ENCODE measurements around the gene RNF130. TPM values are rescaled to one million over a fixed set of nuclear protein-coding genes. Genes with fewer than 3 reads are reported as not detected.

Gene RNF130
- total and polyA plus RNA-seq, 9 of the 15 experiments (the other 6 are each of a cell fraction or from before 2014, with no cell fraction given) = 5.8 to 39.4 (median 27.1) TPM

DNA sequence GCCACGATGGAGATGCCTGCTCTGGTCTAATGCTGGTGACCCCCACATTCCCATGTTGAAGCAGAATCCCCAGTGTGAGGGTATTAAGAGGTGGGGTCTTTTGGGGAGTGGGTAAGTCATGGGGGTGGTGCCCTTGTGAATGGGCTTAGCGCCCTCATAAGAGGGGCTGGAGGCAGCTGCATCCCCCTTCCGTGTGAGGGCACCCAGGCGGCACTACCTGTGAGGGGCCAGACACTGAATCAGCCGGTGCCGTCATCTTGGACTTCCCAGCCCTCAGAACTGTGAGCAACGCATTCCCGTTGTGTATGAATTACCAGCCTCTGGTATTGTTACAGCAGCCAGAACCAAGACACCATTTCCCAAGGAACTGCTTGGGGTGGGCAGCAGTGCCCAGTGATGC, 27.0 kb upstream of the RNF130 start:
- BruUV-seq (replicated peaks) = no TSS peak
- FAIRE-seq = no peak

More for the DNA sequence above, 27.0 kb upstream of the RNF130 start:
- ChIA-PET POLR2A (no interaction called here), CTCF (ENCODE audit: low intra/inter-chr PET ratio) (no interaction called here)
- H2AFZ ChIP-seq (ENCODE audit: low read depth, low read length) = no peak overlapping the region
- no peaks in the 10 kb centered on the region for H3K27me3 ChIP-seq (ENCODE audit: control insufficient read depth in 2 of 2, insufficient read depth in 2 of 2, low read length in 2 of 2)
- H3K27ac ChIP-seq (ENCODE audit: extremely low read depth, low read depth, low read length) = no peak overlapping the region
- no peak overlapping the region for H3K4me2 ChIP-seq (ENCODE audit: insufficient read depth, low read length)
- H3K9ac ChIP-seq (ENCODE audit: insufficient read depth in 1 of 2, low read depth in 2 of 2, low read length in 2 of 2) = no peak overlapping the region
- H3K36me3 ChIP-seq (ENCODE audit: control insufficient read depth, insufficient read depth, low read length) = no peaks in the 10 kb centered on the region
- DNase-seq (ENCODE audit: extremely low read depth in 1 of 4, low spot score in 3 of 4) = no peak
- H3K9me1 ChIP-seq (ENCODE audit: control insufficient read depth, insufficient read depth, low read length) = no peaks in the 10 kb centered on the region
- no peaks in the 10 kb centered on the region; the same call in 1 of the 2 replicates for H3K9me3 ChIP-seq (replicated peaks; ENCODE audit: control insufficient read depth, insufficient read depth, low read depth, low read length)
- no peaks in the 10 kb centered on the region for H3K79me2 ChIP-seq (ENCODE audit: control insufficient read depth, insufficient read depth, low read length)
- no peak for ATAC-seq
- WGBS (ENCODE audit: insufficient coverage, low coverage, missing lambda C conversion rate) = 62% methylated on average over 8 of the region's 8 CpGs
- H3K4me3 ChIP-seq = no peak overlapping the region
- intact Hi-C loops (cut with micrococcal nuclease) (no loop called here), in situ Hi-C loops (cut with MboI) (no loop called here)
- peaks cover 15 to 30% of the 10 kb centered on the region in 2 experiments for H3K4me1 ChIP-seq (replicated peaks in 1 of 2; ENCODE audit: control insufficient read depth in 2 of 2, insufficient read depth in 2 of 2, low read length in 2 of 2)
- TF ChIP-seq MTA1 (IDR thresholded peaks at IDR 0.05; ENCODE audit: borderline replicate concordance) (no peak), ARID4B (CRISPR knock-in tag; IDR thresholded peaks at IDR 0.05) (no peak), ZBED1 (IDR thresholded peaks at IDR 0.05) (no peak), ZNF740 (CRISPR knock-in tag; IDR thresholded peaks at IDR 0.05) (no peak), ZNF740 (tag; IDR thresholded peaks at IDR 0.05) (no peak), ZNF121 (CRISPR knock-in tag; conservative IDR thresholded peaks at IDR 0.05) (no peak)
- TF ChIP-seq, protein P1, sequence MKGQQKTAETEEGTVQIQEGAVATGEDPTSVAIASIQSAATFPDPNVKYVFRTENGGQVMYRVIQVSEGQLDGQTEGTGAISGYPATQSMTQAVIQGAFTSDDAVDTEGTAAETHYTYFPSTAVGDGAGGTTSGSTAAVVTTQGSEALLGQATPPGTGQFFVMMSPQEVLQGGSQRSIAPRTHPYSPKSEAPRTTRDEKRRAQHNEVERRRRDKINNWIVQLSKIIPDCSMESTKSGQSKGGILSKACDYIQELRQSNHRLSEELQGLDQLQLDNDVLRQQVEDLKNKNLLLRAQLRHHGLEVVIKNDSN (CRISPR knock-in tag; IDR thresholded peaks at IDR 0.05) = no peak
- H4K20me1 ChIP-seq (replicated peaks; ENCODE audit: control insufficient read depth, insufficient read depth, low read length) = no peaks in the 10 kb centered on the region
